ENCODE measurements around the gene PCDHGB5.

GRCh38 chr5:141411575-141411974 is 13.8 kb downstream of the PCDHGB5 start:
- TF ChIP-seq POLR2A (IDR thresholded peaks at IDR 0.05) (no peak), CTCF (IDR thresholded peaks at IDR 0.05) (no peak), EP300 (IDR thresholded peaks at IDR 0.05) (no peak), POLR2AphosphoS5 (IDR thresholded peaks at IDR 0.05) (no peak)

All from upper lobe of left lung (tissue), 4 donors.